COR-L47 (cell line): ENCODE data around the gene TFAP2C.
"Not testable (repeated sequence)": the region's sequence is repeated elsewhere in the genome, so short reads cannot be mapped to it uniquely, and the experiment has no call there.

ENCODE experiments used
- DNase-seq: peaks from one replicate; lab custom pipeline; 2025; lab: John Stamatoyannopoulos, UW

TFAP2C gene

GRCh38 chr20:56653211-56653610 lies 24.1 kb downstream of the TFAP2C start:
- DNase-seq: no peak

GRCh38 chr20:56656632-56657031 lies 27.5 kb downstream of the TFAP2C start:
- no peak for DNase-seq

- no peak for DNase-seq
Observed at GRCh38 chr20:56657879-56658278, 28.8 kb downstream of the TFAP2C start.

- not testable (repeated sequence) for DNase-seq
Observed at GRCh38 chr20:56658341-56658947, 29.3 kb downstream of the TFAP2C start.

GRCh38 chr20:56663660-56664059 lies 34.6 kb downstream of the TFAP2C start:
- no peak for DNase-seq

- DNase-seq: no peak
Observed at GRCh38 chr20:56664796-56665195, 35.7 kb downstream of the TFAP2C start.

GRCh38 chr20:56665806-56666205 lies 36.7 kb downstream of the TFAP2C start:
- no peak for DNase-seq

GRCh38 chr20:56673450-56673849 lies 44.3 kb downstream of the TFAP2C start:
- DNase-seq: no peak

GRCh38 chr20:56676001-56676400 lies 46.9 kb downstream of the TFAP2C start:
- DNase-seq: no peak

- no peak for DNase-seq
Observed at GRCh38 chr20:56676679-56677078, 47.6 kb downstream of the TFAP2C start.

- DNase-seq: no peak
Observed at GRCh38 chr20:56683077-56683865, 54.2 kb downstream of the TFAP2C start.

GRCh38 chr20:56685879-56686278 lies 56.8 kb downstream of the TFAP2C start:
- DNase-seq: no peak

- DNase-seq: no peak
Observed at GRCh38 chr20:56687061-56687460, 58.0 kb downstream of the TFAP2C start.

GRCh38 chr20:56688106-56688505 lies 59.0 kb downstream of the TFAP2C start:
- no peak for DNase-seq
